ENCODE measurements around the gene GNG7.

GRCh38 chr19:2540646-2541454, 161.6 kb downstream of the GNG7 start:
- no peak for TF ChIP-seq CTCF (IDR thresholded peaks at IDR 0.05; ENCODE audit: low read depth, low read length, poor library complexity, severe bottlenecking)
- no peak for TF ChIP-seq EZH2phosphoT487 (IDR thresholded peaks at IDR 0.05; ENCODE audit: borderline replicate concordance, low read length)

Data from DOHH2 (cell line).